Measurements from ENCODE around the gene TRIM59. TPM values are rescaled to one million over a fixed set of nuclear protein-coding genes. Genes with fewer than 3 reads are reported as not detected.

Gene TRIM59
- total and polyA plus RNA-seq, 9 of the 15 experiments (the other 6 are each of a cell fraction or from before 2014, with no cell fraction given), result 16.8 to 101 (median 34.8) TPM

GRCh38 chr3:160399125-160400029, 50.2 kb downstream of the TRIM59 start, which contains the start of the genes IFT80 and SMC4 (continued):
- TF ChIP-seq HMBOX1 (IDR thresholded peaks at IDR 0.05), result 0 out of 2 replicates have a peak, but pooled peaks have one; percentile 22
- no peak for TF ChIP-seq ZNF124 (CRISPR knock-in tag; IDR thresholded peaks at IDR 0.05)

GRCh38 chr3:160398820-160399124, 50.8 kb downstream of the TRIM59 start:
- CTCF ChIA-PET (ENCODE audit: low intra/inter-chr PET ratio), result no interaction called here
- peaks cover 30% of the 10 kb centered on the region for H4K20me1 ChIP-seq (replicated peaks; ENCODE audit: control insufficient read depth, insufficient read depth, low read length)
- H3K9me3 ChIP-seq (replicated peaks; ENCODE audit: control insufficient read depth, insufficient read depth, low read depth, low read length), result no peaks in the 10 kb centered on the region
- peak overlapping the region; percentile 95 for H3K4me2 ChIP-seq (ENCODE audit: insufficient read depth, low read length)
- H3K9me1 ChIP-seq (ENCODE audit: control insufficient read depth, insufficient read depth, low read length), result no peaks in the 10 kb centered on the region
- BruUV-seq (replicated peaks), result TSS peak; percentile 65
- intact Hi-C loops (cut with micrococcal nuclease) (no loop called here), in situ Hi-C loops (cut with MboI) (no loop called here)
- DNase-seq (ENCODE audit: extremely low read depth in 1 of 4, low spot score in 3 of 4) (no peak), FAIRE-seq (no peak), ATAC-seq (no peak; the same call in 2 of the 3 replicates)
- H3K4me3 ChIP-seq, result peak overlapping the region; percentile 71
- WGBS (ENCODE audit: insufficient coverage, low coverage, missing lambda C conversion rate), result 0% methylated on average over 9 of the region's 9 CpGs
- H3K79me2 ChIP-seq (ENCODE audit: control insufficient read depth, insufficient read depth, low read length), result peaks cover 79% of the 10 kb centered on the region
- H3K27me3 ChIP-seq (ENCODE audit: control insufficient read depth in 2 of 2, insufficient read depth in 2 of 2, low read length in 2 of 2), result no peaks in the 10 kb centered on the region
- peaks cover 30% of the 10 kb centered on the region for H3K36me3 ChIP-seq (ENCODE audit: control insufficient read depth, insufficient read depth, low read length)
- no peak overlapping the region; the same call in 1 of the 3 replicates for H3K27ac ChIP-seq (ENCODE audit: extremely low read depth, low read depth, low read length)
- POLR2A ChIA-PET, result interaction anchor here (0.6 to 2.8 kb wide), 2 partner anchors 11 to 129 kb away, joined by 3 to 38 read pairs; no protein-coding TSS in a partner anchor
- peaks cover 10 to 16% of the 10 kb centered on the region in 2 experiments for H3K4me1 ChIP-seq (replicated peaks in 1 of 2; ENCODE audit: control insufficient read depth in 2 of 2, insufficient read depth in 2 of 2, low read length in 2 of 2)
- peak overlapping the region; percentile 98 to 100; a peak in 3 of 4 replicates for H3K9ac ChIP-seq (ENCODE audit: insufficient read depth in 1 of 2, low read depth in 2 of 2, low read length in 2 of 2)
- peak overlapping the region; percentile 96 for H2AFZ ChIP-seq (ENCODE audit: low read depth, low read length)
- TF ChIP-seq HDAC2 (IDR thresholded peaks at IDR 0.05), result peak; percentile 92
- TF ChIP-seq CHCHD3 (CRISPR knock-in tag; IDR thresholded peaks at IDR 0.05), result no peak
- TF ChIP-seq YY1 (IDR thresholded peaks at IDR 0.05; ENCODE audit: borderline replicate concordance in 1 of 3, control insufficient read depth in 1 of 3, extremely low read depth in 1 of 3, insufficient read depth in 3 of 3, insufficient read length in 1 of 3, insufficient replicate concordance in 2 of 3, low read depth in 1 of 3, low read length in 2 of 3), result no peak
- TF ChIP-seq SP1 (CRISPR knock-in tag; IDR thresholded peaks at IDR 0.05), result no peak
- TF ChIP-seq FOXA1 (IDR thresholded peaks at IDR 0.05; ENCODE audit: borderline replicate concordance), result no peak
- TF ChIP-seq MYBL2 (IDR thresholded peaks at IDR 0.05; ENCODE audit: low read depth), result no peak
- TF ChIP-seq MYBL2 (CRISPR knock-in tag; IDR thresholded peaks at IDR 0.05; ENCODE audit: borderline replicate concordance), result no peak
- TF ChIP-seq KDM1A (IDR thresholded peaks at IDR 0.05), result peak; percentile 76 to 85
- no peak for TF ChIP-seq KDM4B (IDR thresholded peaks at IDR 0.05; ENCODE audit: borderline replicate concordance in 2 of 2, low read depth in 1 of 2)
- TF ChIP-seq HDAC1 (IDR thresholded peaks at IDR 0.05), result peak in 1 of 2 experiments; percentile 75; a peak in 2 of 4 replicates
- TF ChIP-seq SAFB (IDR thresholded peaks at IDR 0.05; ENCODE audit: borderline replicate concordance, low read depth, low read length), result no peak
- no peak for TF ChIP-seq CCAR2 (IDR thresholded peaks at IDR 0.05; ENCODE audit: low read depth, low read length)
- no peak for TF ChIP-seq ZNF395 (CRISPR knock-in tag; IDR thresholded peaks at IDR 0.05)
- 0 out of 2 replicates have a peak, but pooled peaks have one; percentile 52 for TF ChIP-seq LCOR (CRISPR knock-in tag; IDR thresholded peaks at IDR 0.05)
- 0 out of 2 replicates have a peak, but pooled peaks have one; percentile 55 for TF ChIP-seq ZEB2 (IDR thresholded peaks at IDR 0.05)
- TF ChIP-seq CBX5 (IDR thresholded peaks at IDR 0.05; ENCODE audit: borderline replicate concordance, low read depth), result no peak
